GM12874 (cell line): ENCODE results near the gene ERC2.

Experiments used
- TF ChIP-seq, protein P1 (sequence below): IDR thresholded peaks from 2 replicates; pipeline ENCODE4 v1.5.1; 2011; ENCODE audit warnings: low read depth, mild to moderate bottlenecking, control low read depth, low read length, moderate library complexity; ENCODE audit not compliant: insufficient read depth

Gene ERC2

GRCh38 chr3:56269755-56270535 lies 198.3 kb downstream of the ERC2 start:
- TF ChIP-seq, protein P1, sequence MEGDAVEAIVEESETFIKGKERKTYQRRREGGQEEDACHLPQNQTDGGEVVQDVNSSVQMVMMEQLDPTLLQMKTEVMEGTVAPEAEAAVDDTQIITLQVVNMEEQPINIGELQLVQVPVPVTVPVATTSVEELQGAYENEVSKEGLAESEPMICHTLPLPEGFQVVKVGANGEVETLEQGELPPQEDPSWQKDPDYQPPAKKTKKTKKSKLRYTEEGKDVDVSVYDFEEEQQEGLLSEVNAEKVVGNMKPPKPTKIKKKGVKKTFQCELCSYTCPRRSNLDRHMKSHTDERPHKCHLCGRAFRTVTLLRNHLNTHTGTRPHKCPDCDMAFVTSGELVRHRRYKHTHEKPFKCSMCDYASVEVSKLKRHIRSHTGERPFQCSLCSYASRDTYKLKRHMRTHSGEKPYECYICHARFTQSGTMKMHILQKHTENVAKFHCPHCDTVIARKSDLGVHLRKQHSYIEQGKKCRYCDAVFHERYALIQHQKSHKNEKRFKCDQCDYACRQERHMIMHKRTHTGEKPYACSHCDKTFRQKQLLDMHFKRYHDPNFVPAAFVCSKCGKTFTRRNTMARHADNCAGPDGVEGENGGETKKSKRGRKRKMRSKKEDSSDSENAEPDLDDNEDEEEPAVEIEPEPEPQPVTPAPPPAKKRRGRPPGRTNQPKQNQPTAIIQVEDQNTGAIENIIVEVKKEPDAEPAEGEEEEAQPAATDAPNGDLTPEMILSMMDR = no peak

DNA sequence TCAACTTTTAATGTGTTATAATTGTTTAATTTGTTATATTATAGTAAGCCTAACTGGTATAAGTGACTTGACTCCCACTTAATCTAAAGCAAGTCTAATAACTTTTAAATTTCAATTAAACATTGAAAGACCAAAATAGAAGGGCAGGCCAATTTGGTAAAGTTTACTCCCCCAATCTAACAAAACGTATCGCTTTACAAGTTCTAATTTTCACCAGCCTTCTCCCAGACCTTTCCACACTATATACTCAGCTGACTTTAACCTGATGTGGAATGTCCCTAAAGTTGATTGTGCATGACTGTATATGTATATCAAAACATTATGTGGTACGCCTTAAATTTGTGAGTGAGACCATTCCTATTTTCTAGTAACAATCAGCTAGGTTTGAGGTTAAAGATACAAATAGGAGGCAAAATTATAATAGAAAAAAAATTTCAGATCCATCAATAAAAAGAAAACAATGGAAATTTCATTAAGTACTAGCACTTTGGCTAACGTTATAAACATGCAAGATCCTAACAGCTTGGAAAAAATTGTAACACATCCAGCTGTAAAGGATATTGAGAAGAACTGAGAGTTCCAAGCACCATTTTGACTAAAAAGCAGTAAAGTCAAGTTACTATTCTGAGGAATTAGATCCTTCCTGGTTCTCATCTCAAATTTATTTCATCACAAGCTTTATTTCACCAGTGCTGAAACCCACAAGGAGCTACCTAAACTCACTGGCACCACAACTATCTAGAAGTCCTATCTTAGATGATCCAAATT lies 199.5 kb downstream of the ERC2 start:
- TF ChIP-seq, protein P1 = no peak

GRCh38 chr3:56260262-56260661 lies 208.0 kb downstream of the ERC2 start:
- TF ChIP-seq, protein P1 = no peak

DNA sequence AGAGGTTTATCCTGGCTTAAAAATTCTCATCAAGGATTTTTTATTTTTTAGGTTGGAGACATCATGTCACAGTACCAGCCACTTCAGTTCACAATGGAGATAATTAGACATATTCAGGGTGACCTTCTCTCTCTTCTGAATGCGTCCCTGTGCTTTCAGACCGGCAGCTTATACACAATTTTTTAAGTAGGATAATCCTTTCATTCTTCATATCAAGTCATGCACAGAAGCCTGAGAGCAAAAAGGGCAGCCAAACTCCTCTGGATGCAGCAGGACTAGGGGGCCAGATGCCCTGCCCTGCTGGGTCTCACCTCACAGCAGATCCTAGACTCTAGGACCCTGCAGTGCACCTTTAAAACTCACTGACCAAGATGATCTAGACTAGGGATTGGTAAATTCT lies 210.4 kb downstream of the ERC2 start:
- TF ChIP-seq, protein P1 = no peak

DNA sequence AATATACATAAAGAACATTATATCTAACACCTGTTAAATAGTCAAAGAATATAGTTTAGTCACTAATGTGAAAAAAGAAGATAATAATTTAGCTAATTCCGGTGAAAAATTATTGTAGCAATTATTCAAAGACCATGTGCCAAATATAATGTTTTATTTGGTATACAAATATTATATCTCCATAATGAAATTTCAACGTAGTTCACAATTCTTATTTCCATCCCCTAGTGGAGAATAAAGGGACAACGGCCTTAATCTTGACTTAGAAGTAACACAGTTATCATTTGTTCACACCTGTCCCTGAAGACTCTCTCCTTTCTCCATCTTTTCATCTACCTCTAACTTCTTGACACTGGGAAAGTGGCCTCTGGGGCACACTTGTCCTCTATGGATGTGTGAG lies 213.4 kb downstream of the ERC2 start:
- TF ChIP-seq, protein P1 = no peak

GRCh38 chr3:56253941-56254665 lies 214.2 kb downstream of the ERC2 start:
- TF ChIP-seq, protein P1 = no peak

DNA sequence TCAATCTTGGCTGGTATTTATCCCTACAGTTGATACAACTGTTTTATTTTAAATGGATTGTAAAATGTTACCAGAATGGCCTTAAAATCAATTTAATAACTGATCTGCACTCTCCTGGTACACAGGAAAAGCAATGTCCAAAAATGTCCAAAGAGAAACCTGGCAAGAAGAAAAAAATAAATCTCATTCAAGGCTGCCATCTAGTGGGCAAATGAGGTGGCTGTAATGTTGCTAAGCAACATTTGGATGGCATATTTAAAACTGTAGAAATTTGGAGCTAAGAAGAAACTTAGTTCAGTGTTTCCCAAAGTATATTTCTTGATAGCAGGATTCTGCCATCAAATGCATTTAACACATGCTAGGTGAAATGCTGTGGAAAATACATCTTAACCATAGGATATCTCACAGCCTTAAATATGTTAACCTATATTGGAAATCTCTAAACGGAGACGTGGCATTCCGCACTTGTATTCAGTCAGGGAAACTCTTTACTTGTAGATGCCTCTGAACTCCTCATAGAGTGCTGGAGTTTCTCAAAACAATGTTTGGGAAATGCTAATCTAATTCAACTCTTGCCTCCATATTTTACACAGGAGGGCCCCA lies 216.8 kb downstream of the ERC2 start:
- TF ChIP-seq, protein P1 = peak; percentile 52; the same call in 1 of the 2 replicates
